Stomach (tissue), 9 donors: ENCODE data around the gene DBNDD1. TPM values are rescaled to one million over a fixed set of nuclear protein-coding genes. Genes with fewer than 3 reads are reported as not detected.

Experiments used
- DNase-seq, 2 donors: peaks; one replicate each; pipeline versions ENCODE4 v3.0.0 to v3.0.0-alpha.2; 2013 to 2019
- H3K27ac ChIP-seq, 5 donors: fragments of 200-600 bp in 4 of 5; sonication (generic) in 4 of 5; one replicate each; pipeline ENCODE4 v1.5.1; 2013 to 2019; ENCODE audit warnings: mild to moderate bottlenecking in 1 of 5, moderate library complexity in 1 of 5
- H3K27me3 ChIP-seq, 3 donors: fragments of 200-600 bp; sonication (generic); one replicate each; pipeline ENCODE4 v1.5.1; 2017 to 2019; ENCODE audit warnings: mixed run types in 1 of 3
- H3K36me3 ChIP-seq, 4 donors: fragments of 200-600 bp; sonication (generic); 1 replicate in 3 of 4; 2 replicates in 1 of 4; pipeline ENCODE4 v1.5.1; 2016 to 2019
- H3K4me1 ChIP-seq, 4 donors: fragments of 200-600 bp; sonication (generic); one replicate each; pipeline ENCODE4 v1.5.1; 2016 to 2019
- H3K4me3 ChIP-seq, 4 donors: fragments of 200-600 bp; sonication (generic) in 3 of 4; one replicate each; pipeline ENCODE4 v1.5.1; 2016 to 2019; ENCODE audit warnings: mild to moderate bottlenecking in 1 of 4
- H3K9me3 ChIP-seq, 4 donors: fragments of 200-600 bp; sonication (generic); one replicate each; pipeline ENCODE4 v1.5.1; 2016 to 2019
- EP300 ChIP-seq: sonication (generic); formaldehyde crosslinking; IDR thresholded peaks from one replicate; pipeline ENCODE4 v1.6.1; 2017; ENCODE audit warnings: antibody characterized with exemption
- POLR2A ChIP-seq, 4 donors: fragments of 450-650 bp; IDR thresholded peaks; one replicate each; pipeline ENCODE4 v1.6.1; 2016; ENCODE audit warnings: antibody characterized with exemption in 4 of 4, control low read depth in 2 of 4, mild to moderate bottlenecking in 1 of 4, moderate library complexity in 1 of 4
- POLR2AphosphoS5 ChIP-seq, 3 donors: sonication (generic); formaldehyde crosslinking; IDR thresholded peaks; one replicate each; pipeline ENCODE4 v1.6.1; 2016; ENCODE audit warnings: antibody characterized with exemption in 3 of 3
- WGBS, 5 donors: extraction: QIAGEN DNeasy Blood & Tissue Kit in 3 of 5; methylation state at CpG; one replicate each; pipeline versions ENCODE4 v1.1.5 to v1.1.7; 2013 to 2018; 5-methylcytosine and 5-hydroxymethylcytosine counted together
- intact Hi-C: fragments of 100-400 bp; cut with DNase I; formaldehyde crosslinking; loops from one replicate; pipeline ENCODE4 v1.15.1; 2023; ENCODE audit warnings: low total_unique reads
- polyA plus RNA-seq, 3 donors: library from polyadenylated mRNA; stranded (reverse); fragments of 200-250 nt; gene quantifications; one replicate each; pipeline ENCODE4 v1.2.3, GENCODE V29; 2013
- total RNA-seq, 5 donors: library from RNA; depleted of rRNA; stranded (reverse); fragments of >200 nt; gene quantifications; one replicate each; pipeline versions ENCODE4 v1.1.0 to v1.2.3, GENCODE V29; 2014 to 2016
- TF ChIP-seq, protein P1 (sequence below), 7 experiments: fragments of 450-650 bp in 4 of 7; fragments of 200-600 bp in 3 of 7; sonication (generic) in 3 of 7; IDR thresholded peaks; one replicate each; pipeline ENCODE4 v1.5.1; 2016 to 2019; ENCODE audit warnings: antibody characterized with exemption in 7 of 7, control low read depth in 2 of 7, mild to moderate bottlenecking in 1 of 7
- donor health status: healthy with polysubstance abuse.
- donor health status: Bipolar disorder and iron deficiency.
- donor health status: healthy.

The DBNDD1 gene
- total and polyA plus RNA-seq, 8 donors = 0.73 to 37.1 (median 7.3) TPM; not detected in 1

DNA sequence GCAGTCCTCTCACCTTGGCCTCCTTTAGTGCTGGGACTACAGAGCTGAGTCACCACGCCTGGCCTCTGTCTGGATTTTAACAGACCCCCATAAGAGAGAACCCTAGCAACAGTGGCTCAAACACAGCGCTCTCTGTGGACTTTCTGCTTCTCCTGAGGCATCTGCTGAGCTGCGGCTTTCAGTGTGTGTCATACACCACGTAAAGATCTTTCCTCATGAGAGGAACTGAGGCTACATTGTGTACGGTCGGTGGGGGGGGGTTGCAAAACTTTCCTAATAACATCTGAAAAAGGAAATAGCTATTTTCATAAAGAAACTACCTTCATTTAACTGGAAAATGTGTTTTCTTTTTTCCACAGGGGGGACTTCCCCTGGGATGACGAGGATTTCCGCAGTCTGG lies 37.8 kb downstream of the DBNDD1 start:
- TF ChIP-seq POLR2AphosphoS5 (IDR thresholded peaks at IDR 0.05) = no peak
- TF ChIP-seq POLR2A (IDR thresholded peaks at IDR 0.05) = no peak
- no peak for TF ChIP-seq EP300
- TF ChIP-seq, protein P1, sequence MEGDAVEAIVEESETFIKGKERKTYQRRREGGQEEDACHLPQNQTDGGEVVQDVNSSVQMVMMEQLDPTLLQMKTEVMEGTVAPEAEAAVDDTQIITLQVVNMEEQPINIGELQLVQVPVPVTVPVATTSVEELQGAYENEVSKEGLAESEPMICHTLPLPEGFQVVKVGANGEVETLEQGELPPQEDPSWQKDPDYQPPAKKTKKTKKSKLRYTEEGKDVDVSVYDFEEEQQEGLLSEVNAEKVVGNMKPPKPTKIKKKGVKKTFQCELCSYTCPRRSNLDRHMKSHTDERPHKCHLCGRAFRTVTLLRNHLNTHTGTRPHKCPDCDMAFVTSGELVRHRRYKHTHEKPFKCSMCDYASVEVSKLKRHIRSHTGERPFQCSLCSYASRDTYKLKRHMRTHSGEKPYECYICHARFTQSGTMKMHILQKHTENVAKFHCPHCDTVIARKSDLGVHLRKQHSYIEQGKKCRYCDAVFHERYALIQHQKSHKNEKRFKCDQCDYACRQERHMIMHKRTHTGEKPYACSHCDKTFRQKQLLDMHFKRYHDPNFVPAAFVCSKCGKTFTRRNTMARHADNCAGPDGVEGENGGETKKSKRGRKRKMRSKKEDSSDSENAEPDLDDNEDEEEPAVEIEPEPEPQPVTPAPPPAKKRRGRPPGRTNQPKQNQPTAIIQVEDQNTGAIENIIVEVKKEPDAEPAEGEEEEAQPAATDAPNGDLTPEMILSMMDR (IDR thresholded peaks at IDR 0.05) = no peak
- WGBS, 5 donors = 87 to 91% (median 89%) methylated on average over 8 of the region's 8 CpGs
- intact Hi-C loops = no loop called here
- H3K4me3 ChIP-seq = no peak overlapping the region
- no peaks in the 10 kb centered on the region for H3K27me3 ChIP-seq
- no peak overlapping the region for H3K27ac ChIP-seq
- no peaks in the 10 kb centered on the region for H3K4me1 ChIP-seq
- DNase-seq = no peak
- peaks cover 71 to 90% (median 89%) of the 10 kb centered on the region in 4 donors for H3K36me3 ChIP-seq
- no peaks in the 10 kb centered on the region for H3K9me3 ChIP-seq

DNA sequence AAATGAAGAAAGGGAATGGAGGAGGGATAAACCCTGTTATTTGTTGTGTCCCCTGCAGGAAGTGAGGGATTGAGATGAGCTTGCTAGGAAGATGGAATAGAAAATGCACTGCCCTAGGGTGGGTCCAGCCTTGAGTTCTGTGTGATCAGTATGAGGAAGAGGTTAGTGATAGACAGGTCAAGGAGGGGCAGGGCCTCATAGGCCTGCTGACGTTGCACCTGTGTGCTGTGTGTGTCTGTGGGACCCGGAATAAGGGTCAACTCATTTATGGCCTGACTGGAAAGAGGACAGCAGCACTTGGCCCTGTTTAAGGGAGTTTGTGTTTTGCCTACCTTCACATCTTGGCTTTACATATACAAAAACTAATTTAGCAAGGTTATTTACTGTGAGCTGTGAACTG lies 44.4 kb downstream of the DBNDD1 start:
- Histone ChIP-seq H3K4me1 (peaks cover 22 to 49% (median 37%) of the 10 kb centered on the region in 4 donors), H3K27ac (no peak overlapping the region), H3K36me3 (peaks cover 11 to 27% (median 26%) of the 10 kb centered on the region in 4 donors), H3K9me3 (no peaks in the 10 kb centered on the region), H3K4me3 (no peak overlapping the region), H3K27me3 (no peaks in the 10 kb centered on the region)
- WGBS, 5 donors = 76 to 89% (median 80%) methylated on average over 2 of the region's 2 CpGs
- DNase-seq = no peak
- TF ChIP-seq, protein P1 (IDR thresholded peaks at IDR 0.05) = no peak
- TF ChIP-seq EP300 (no peak), POLR2AphosphoS5 (IDR thresholded peaks at IDR 0.05) (no peak), POLR2A (IDR thresholded peaks at IDR 0.05) (no peak)
- intact Hi-C loops = no loop called here

DNA sequence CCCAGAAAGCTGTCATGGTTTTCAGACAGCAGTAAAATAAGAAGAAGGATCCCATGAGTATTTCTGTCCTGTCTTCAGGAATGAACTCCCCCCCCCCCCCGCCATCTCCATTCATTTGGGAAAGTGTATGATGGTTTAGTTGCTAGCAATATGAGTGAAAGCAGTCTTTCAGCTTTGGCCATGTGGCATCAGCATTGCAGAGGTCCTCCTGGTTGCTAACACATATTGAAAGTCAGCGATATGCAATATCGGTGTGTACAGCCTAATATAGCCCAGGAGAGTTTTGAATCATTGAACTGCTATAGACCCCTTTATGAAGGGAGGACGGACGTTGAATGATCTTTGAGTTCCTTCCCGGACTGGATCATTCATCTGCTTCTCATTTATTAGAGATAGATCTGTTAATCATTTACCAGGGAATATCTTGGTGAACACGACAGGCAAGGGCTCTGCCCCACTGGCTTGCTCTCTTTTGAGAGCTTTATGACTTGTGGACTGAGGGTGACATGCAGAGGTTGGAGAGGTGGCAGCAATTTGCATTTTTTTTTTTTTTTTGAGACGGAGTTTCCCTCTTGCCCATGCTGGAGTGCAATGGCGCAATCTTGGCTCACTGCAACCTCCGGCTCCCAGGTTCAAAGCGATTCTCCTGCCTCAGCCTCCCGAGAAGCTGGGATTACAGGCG lies 45.5 kb downstream of the DBNDD1 start:
- peak overlapping the region; percentile 85 to 97 (median 93) for H3K4me3 ChIP-seq
- H3K27ac ChIP-seq = no peak overlapping the region
- H3K9me3 ChIP-seq = no peaks in the 10 kb centered on the region
- H3K27me3 ChIP-seq = no peaks in the 10 kb centered on the region
- intact Hi-C loops = no loop called here
- peaks cover 9 to 23% (median 16%) of the 10 kb centered on the region in 4 donors for H3K36me3 ChIP-seq
- peak in 1 of 2 donors; percentile 26 for DNase-seq
- 70 to 74% (median 71%) methylated on average over 13 of the region's 13 CpGs for WGBS, 5 donors
- TF ChIP-seq POLR2A (IDR thresholded peaks at IDR 0.05) = no peak
- TF ChIP-seq EP300 = no peak
- no peak for TF ChIP-seq POLR2AphosphoS5 (IDR thresholded peaks at IDR 0.05)
- TF ChIP-seq, protein P1 (IDR thresholded peaks at IDR 0.05) = no peak
- peaks cover 22 to 52% (median 37%) of the 10 kb centered on the region in 4 donors for H3K4me1 ChIP-seq

DNA sequence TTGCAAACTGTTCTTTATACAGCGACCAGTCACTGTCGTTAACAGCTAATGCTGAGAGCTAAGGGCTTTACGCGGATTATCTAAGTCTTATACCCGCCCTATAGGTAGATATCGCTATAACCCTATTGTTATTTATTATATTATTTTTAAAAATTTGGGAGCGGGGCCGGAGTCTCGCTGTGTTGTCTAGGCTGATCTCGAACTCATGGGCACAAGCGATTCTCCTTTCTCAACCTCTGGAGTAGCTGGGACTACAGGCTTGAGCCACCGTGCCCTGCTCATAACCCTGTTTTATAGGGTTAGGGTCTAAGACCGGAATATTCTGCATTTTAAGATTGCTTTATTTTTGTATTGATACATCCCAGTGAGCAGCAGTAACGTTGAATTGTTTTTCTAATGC lies 46.0 kb downstream of the DBNDD1 start:
- DNase-seq = no peak
- peaks cover 22 to 52% (median 37%) of the 10 kb centered on the region in 4 donors for H3K4me1 ChIP-seq
- peak overlapping the region; percentile 85 to 97 (median 93) for H3K4me3 ChIP-seq
- WGBS, 5 donors = 8 to 12% (median 10%) methylated on average over 14 of the region's 14 CpGs
- intact Hi-C loops = no loop called here
- H3K9me3 ChIP-seq = no peaks in the 10 kb centered on the region
- no peak for TF ChIP-seq EP300
- no peak for TF ChIP-seq POLR2AphosphoS5 (IDR thresholded peaks at IDR 0.05)
- TF ChIP-seq, protein P1 (IDR thresholded peaks at IDR 0.05) = no peak
- TF ChIP-seq POLR2A (IDR thresholded peaks at IDR 0.05) = no peak
- H3K27ac ChIP-seq = peak overlapping the region; percentile 93 to 99 (median 99)
- H3K27me3 ChIP-seq = no peaks in the 10 kb centered on the region
- peaks cover 7 to 17% (median 11%) of the 10 kb centered on the region in 4 donors for H3K36me3 ChIP-seq
